ENCODE results near the gene SSH3. TPM values are rescaled to one million over a fixed set of nuclear protein-coding genes. Genes with fewer than 3 reads are reported as not detected.

SSH3 gene
- total RNA-seq, 1 donor from 2014 or later: 37.7 TPM

GRCh38 chr11:67307545-67308001 lies 4.2 kb downstream of the SSH3 start:
- no peak for TF ChIP-seq CTCF (IDR thresholded peaks at IDR 0.05)
- H3K27me3 ChIP-seq (ENCODE audit: low read depth): no peaks in the 10 kb centered on the region
- intact Hi-C loops (cut with DNase I): no loop called here
- no peak overlapping the region for H3K4me3 ChIP-seq
- no peak for DNase-seq
- H3K9me3 ChIP-seq: no peaks in the 10 kb centered on the region
- no peak for ATAC-seq
- H3K4me1 ChIP-seq: peaks cover 21% of the 10 kb centered on the region
- H3K27ac ChIP-seq: no peak overlapping the region
- peaks cover 50% of the 10 kb centered on the region for H3K36me3 ChIP-seq

GRCh38 chr11:67308031-67308866 lies 4.9 kb downstream of the SSH3 start:
- Histone ChIP-seq H3K27me3 (ENCODE audit: low read depth) (no peaks in the 10 kb centered on the region), H3K9me3 (no peaks in the 10 kb centered on the region), H3K27ac (no peak overlapping the region), H3K4me1 (peaks cover 23% of the 10 kb centered on the region), H3K4me3 (no peak overlapping the region), H3K36me3 (peaks cover 50% of the 10 kb centered on the region)
- DNase-seq (no peak), ATAC-seq (no peak)
- no peak for TF ChIP-seq CTCF (IDR thresholded peaks at IDR 0.05)
- intact Hi-C loops (cut with DNase I): no loop called here

GRCh38 chr11:67309166-67309565 lies 5.8 kb downstream of the SSH3 start:
- H3K4me1 ChIP-seq: peaks cover 23% of the 10 kb centered on the region
- H3K9me3 ChIP-seq: no peaks in the 10 kb centered on the region
- ATAC-seq: no peak
- peaks cover 50% of the 10 kb centered on the region for H3K36me3 ChIP-seq
- no peaks in the 10 kb centered on the region for H3K27me3 ChIP-seq (ENCODE audit: low read depth)
- H3K27ac ChIP-seq: no peak overlapping the region
- intact Hi-C loops (cut with DNase I): no loop called here
- TF ChIP-seq CTCF (IDR thresholded peaks at IDR 0.05): no peak
- DNase-seq: no peak
- no peak overlapping the region for H3K4me3 ChIP-seq

GRCh38 chr11:67309661-67310061 lies 6.3 kb downstream of the SSH3 start:
- DNase-seq (no peak), ATAC-seq (no peak)
- Histone ChIP-seq H3K27ac (no peak overlapping the region), H3K9me3 (no peaks in the 10 kb centered on the region), H3K27me3 (ENCODE audit: low read depth) (no peaks in the 10 kb centered on the region), H3K36me3 (peaks cover 50% of the 10 kb centered on the region), H3K4me1 (peaks cover 18% of the 10 kb centered on the region), H3K4me3 (no peak overlapping the region)
- intact Hi-C loops (cut with DNase I): loop anchor here (10.0 kb wide), 1 partner anchor 45 kb away; the partner anchor contains the start of gene GRK2
- TF ChIP-seq CTCF (IDR thresholded peaks at IDR 0.05): no peak

GRCh38 chr11:67310246-67311050 lies 7.1 kb downstream of the SSH3 start:
- intact Hi-C loops (cut with DNase I): loop anchor here (10.0 kb wide), 1 partner anchor 46 kb away; the partner anchor contains the start of gene GRK2

More at GRCh38 chr11:67310246-67311050, 7.1 kb downstream of the SSH3 start:
- Histone ChIP-seq H3K27ac (no peak overlapping the region), H3K4me3 (no peak overlapping the region), H3K36me3 (peaks cover 50% of the 10 kb centered on the region), H3K9me3 (no peaks in the 10 kb centered on the region), H3K27me3 (ENCODE audit: low read depth) (no peaks in the 10 kb centered on the region), H3K4me1 (peaks cover 16% of the 10 kb centered on the region)
- DNase-seq: no peak
- no peak for TF ChIP-seq CTCF (IDR thresholded peaks at IDR 0.05)
- ATAC-seq: no peak

Data from lower lobe of right lung (tissue), 2 donors.